Fibroblast of gingiva (primary cell): ENCODE data around the gene ESPNL.
A peak's percentile ranks its signal among the peaks of the same experiment; 100 is the strongest.
"Not testable (repeated sequence)": the region's sequence is repeated elsewhere in the genome, so short reads cannot be mapped to it uniquely, and the experiment has no call there.

Experiments used
- DNase-seq: peaks from one replicate; pipeline ENCODE4 v3.0.0-alpha.2; 2011; ENCODE audit warnings: low read depth

Gene ESPNL

DNA sequence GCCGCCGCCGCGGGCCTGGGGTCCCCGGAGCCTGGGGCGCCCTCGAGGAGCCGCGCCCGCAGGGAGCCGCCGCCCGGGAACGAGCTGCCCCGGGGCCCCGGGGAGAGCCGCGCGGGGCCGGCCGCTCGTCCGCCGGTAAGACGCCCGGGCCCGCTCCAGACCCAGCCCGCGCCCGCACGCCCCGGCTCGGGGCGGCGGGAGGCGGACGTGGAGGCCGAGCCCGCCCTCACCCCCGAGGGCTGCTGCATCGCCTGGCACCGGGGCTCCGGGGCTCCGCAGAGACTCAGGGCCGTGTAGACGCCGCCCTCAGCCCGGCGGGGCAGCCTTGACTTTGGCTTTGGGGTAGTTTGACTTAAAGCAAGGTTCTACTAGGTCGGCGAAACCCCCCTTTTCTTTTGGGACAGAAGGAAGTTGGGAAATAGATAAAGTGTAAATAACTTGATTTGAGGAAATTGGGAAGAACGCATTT lies 59.0 kb downstream of the ESPNL start:
- no peak for DNase-seq

DNA sequence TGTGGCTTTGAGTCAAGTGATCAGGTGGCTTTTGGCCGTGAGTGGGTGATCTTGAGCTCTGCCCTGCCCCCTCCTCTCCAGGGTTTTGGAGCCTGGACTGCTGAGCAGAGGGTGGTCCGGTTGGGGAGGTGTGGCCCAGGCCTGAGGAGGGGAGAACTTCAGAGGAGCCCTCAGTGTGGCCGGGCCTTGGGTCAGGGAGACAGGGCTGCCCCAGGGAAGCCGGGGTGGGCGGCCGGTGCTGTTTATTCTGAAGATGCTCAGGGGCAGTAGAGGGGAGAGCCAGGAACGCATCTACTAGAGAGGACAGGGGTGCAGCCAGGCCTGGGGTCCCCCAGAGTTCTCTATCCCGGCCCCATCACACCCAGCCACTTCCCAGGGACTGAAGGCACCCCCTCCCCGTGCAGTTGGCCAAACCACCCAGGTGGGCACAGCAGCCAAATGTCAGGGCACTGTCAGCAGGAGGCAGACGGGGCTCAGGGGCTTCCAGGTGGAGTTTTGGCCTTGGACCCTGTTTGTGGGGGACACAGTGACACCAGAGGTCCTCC lies 59.6 kb downstream of the ESPNL start:
- DNase-seq, result no peak

DNA sequence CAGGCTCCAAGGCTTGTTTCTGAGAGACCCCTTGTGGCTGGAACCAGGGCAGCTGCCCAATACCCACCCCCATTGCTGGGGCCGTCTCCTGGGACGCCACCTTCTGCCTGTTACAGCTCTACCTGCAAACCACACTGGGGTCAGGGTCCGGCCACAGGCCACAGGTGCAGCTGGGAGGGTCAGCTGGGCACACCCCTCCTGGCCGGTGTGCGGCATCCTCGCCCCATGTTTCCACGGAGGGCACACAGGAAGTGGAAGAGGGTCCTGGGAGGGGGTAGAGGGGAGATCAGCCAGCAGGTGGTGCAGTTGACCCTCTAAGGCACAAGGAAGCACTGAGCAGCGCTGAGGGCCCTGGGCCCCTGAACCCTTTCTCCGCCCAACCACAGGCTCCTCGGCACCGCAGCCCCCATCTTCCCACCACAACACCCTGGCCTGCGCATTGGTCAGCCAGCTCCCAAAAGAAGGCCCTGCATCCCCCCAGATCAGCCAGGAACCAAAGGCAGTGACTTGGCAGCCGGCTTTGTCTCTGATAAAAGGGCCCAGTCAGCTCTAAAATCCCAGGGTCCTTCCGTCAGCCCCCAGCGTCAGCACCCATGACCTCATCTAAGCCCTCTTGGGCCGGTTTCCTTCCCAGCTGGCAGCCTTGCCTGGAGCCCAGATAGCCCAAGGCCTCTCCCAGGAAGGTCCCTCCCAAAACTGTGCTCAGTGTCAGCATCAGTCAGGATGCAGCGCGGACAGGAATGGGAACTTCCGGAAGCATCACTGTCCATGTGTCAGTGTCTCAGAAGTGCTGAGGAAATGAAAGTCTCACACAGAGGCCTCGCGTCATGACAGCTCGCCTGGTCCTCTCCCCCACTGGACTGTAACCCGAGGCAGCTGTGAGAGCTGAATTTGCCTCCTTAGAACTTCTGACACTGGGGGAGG lies 60.3 kb downstream of the ESPNL start:
- DNase-seq, result no peak

DNA sequence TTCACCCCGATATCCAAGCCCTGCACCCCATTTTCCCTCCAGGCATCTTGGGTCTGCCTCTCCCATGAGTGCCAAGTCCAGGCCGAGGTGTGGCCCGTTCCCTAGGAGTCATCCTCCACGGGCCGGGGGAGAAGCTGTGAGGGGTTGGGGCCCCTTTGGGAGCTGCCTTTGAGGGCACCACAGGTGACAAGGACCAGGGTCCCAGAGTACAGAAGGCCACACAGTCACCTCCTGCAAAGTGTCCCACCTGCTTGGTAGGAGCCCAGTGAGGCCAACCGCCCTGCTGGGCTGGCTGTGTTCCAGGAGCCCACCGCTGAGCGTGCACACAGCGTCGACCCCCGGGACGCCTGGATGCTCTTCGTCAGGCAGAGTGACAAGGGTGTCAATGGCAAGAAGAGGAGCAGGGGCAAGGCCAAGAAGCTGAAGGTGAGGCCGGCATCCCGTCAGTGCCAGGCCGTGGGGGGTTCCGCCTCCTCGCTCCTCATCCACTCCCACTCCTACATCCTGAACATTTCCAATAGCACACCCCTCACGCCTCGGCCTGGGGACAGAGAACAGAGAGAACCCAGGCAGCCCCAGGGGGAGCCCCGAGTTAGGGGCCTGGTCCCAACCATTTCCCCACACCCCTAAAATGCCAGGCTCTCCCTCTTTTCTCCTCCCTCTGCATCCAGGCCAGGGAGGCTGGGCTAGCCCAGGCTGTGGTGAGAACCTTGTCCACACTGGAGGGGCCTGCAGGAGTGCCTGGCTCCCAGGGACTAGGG lies 61.3 kb downstream of the ESPNL start:
- no peak for DNase-seq

- no peak for DNase-seq
Observed at GRCh38 chr2:238162251-238162845, 62.2 kb downstream of the ESPNL start.

- DNase-seq, result no peak
Observed at GRCh38 chr2:238162846-238163441, 62.8 kb downstream of the ESPNL start.

GRCh38 chr2:238163481-238164198 lies 63.5 kb downstream of the ESPNL start:
- no peak for DNase-seq

DNA sequence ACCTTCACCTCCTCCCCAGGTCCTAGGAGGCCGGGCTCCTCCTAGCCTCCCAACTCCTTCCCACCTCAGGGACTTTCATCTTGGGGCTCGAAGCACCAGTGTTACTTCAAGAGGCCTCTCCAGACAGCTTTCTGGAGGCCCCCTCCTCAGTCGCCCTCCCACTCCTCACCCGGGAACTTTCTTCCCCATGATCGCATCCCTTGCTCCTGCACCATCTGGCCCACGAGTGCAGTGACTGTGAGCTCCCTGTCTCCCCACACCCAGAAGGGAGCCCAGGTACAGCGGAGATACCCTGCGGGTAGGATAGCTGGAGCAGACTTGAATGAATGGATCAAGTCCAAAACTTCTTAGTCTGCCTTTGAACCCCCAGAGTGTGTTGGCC lies 64.8 kb downstream of the ESPNL start:
- no peak for DNase-seq

GRCh38 chr2:238165288-238165921 lies 65.3 kb downstream of the ESPNL start:
- DNase-seq, result no peak

DNA sequence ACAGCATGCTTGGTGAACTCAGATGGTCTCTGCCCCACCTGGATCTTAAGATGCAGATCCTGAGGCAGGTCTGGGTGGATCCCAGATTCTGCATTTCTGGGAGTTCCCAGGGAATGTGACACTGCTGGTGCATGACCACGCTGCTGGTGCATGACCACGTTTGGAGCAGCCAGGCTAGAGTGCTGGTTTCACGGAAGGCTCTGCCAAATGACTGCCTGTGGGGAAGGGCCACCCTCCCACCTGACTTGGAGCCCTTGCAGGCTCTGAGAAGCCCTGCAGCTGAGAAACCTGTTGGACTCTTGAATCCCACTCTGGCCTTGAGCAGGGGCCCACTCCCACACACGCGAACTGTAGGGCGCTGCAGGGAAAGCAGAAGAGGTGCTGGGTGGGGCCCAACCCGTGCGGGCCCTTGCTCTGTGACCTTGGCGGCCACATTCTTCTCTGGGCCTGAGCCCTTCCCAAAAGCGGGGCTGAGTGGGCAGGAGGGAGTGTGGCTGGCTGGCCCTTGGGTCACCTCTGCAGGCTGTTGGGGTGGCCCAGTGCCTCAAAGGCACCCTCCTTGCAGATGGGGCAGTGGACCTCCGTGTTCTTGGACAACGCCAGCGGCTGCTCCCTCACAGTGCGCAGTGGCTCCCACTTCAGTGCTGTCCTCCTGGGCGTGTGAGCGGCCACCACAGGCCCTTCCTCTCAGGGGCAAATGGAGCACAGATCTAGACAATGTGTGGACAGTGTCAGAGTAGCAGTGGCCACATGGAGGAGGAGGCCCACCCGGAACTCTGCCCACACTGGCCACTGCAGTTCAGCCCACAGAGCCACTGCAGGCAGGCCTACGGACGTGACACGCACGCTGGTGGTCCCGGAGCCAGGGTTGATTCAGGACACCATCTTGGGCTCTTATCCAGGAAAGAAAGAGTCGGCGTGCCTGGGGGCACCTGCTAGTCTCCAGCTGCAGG lies 66.5 kb downstream of the ESPNL start:
- DNase-seq, result no peak

GRCh38 chr2:238167344-238167715 lies 67.2 kb downstream of the ESPNL start:
- no peak for DNase-seq

DNA sequence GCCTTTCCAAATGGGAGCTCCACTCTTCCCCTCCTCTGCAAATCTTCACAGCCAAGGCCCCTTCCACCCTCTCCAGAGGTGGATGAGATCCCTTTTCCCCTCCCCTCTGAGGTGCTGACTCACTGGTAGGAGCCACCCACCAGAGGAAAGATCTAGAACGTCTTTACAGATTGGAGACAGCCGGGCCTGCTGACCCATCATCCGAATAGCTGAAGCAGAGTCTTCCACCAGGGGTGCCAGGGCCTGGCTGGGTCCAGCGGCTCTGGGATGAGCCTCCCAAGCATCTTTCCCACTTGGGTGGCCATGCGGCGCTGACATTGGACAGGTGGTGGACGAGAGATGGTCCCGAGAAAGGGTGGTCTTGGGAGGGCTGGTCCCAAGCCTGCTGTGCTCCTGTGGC lies 67.6 kb downstream of the ESPNL start:
- DNase-seq, result no peak

- DNase-seq, result no peak
Observed at GRCh38 chr2:238168196-238169047, 68.3 kb downstream of the ESPNL start.

- DNase-seq, result peak; percentile 96
Observed at GRCh38 chr2:238169048-238169707, 69.0 kb downstream of the ESPNL start.

DNA sequence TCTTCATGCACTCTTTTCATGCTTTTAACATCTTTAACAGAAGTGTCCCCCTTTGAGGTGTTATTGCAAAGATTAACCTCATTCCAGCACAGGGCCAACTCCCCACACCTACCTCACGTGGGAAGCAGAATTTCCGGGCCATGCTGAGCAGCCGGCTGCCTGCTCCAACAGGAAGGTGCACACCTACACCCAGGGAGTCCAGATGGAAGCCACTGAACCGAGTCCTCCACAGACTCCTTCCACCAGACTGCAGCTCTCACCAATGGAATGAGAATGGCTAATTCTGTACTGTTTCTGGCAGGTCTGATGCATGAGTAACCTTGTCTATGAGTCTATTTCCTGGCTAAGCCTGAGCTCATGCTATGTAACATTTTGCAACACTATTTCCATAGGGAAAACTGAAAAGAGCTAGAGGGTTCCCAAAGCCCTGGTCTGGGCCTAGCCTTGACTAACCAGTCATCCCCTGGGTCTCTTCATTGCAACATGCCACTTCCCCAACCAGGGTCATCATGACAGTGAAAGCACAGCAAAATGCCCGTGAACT lies 69.6 kb downstream of the ESPNL start:
- DNase-seq, result peak; percentile 98

DNA sequence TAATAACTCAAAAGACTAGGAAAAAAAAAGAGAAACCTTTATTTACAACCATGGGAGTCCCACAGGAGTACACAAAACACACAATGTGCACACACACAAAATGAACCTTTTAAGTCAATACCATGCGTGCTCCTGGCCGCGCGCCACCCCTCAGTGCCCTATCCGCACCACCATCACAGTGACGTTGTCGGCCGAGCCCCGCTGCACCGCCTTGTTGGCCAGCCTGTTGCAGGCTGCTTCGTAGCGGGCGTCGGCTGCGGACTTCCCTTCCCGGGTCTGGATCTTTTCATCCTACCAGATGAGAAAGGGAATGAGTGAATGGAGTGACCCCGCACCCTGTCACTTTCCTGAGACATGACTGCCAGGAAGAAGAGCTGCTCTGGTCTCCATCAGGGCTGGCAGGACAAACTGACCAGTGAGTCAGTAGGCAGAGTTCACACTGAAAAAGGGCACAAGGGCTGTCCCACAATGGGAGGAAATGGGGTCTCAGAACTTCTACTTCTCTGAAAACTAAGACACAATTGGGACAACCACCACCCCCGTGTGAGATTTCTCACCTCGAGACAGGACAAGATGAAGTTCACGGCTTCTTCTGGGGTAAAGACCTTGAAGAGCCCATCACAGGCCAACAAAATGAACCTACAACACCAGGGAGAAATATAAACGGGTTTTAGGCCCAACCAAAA lies 70.4 kb downstream of the ESPNL start:
- no peak for DNase-seq

DNA sequence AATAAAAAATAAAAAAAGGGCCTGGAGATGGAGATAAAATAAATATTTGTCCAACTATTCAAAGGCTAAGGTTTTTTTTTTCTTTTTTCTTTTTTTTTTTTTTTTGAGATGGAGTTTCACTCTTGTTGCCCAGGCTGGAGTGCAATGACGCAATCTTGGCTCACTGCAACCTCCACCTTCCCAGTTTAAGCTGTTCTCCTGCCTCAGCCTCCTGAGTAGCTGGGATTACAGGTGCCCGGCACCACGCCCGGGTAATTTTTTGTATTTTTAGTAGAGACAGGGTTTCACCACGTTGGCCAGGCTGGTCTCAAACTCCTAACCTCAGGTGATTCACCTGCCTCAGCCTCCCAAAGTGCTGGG lies 70.9 kb downstream of the ESPNL start:
- DNase-seq, result not testable (repeated sequence)
